IPS DF 6.9 (cell line): ENCODE results near the gene C16orf74.

Experiments used
- DNase-seq: peaks from one replicate; pipeline ENCODE4 v3.0.0-alpha.2; 2013; ENCODE audit warnings: low read depth, low spot score
- H3K27ac ChIP-seq: one replicate; pipeline ENCODE4 v1.5.1; 2013; ENCODE audit warnings: low read length, control low read depth
- H3K27me3 ChIP-seq: 2 replicates; pipeline ENCODE4 v1.6.1; 2013; ENCODE audit warnings: mild to moderate bottlenecking, low read length; ENCODE audit not compliant: control insufficient read depth, insufficient read depth
- H3K36me3 ChIP-seq: 2 replicates; pipeline ENCODE4 v1.6.1; 2013; ENCODE audit warnings: low read length; ENCODE audit not compliant: control insufficient read depth, insufficient read depth
- H3K4me1 ChIP-seq: 2 replicates; pipeline ENCODE4 v1.6.1; 2013; ENCODE audit warnings: low read length; ENCODE audit not compliant: control insufficient read depth, insufficient read depth
- H3K4me3 ChIP-seq: 2 replicates; pipeline ENCODE4 v1.5.1; 2013; ENCODE audit warnings: mild to moderate bottlenecking, low read length
- H3K9me3 ChIP-seq: 2 replicates; pipeline ENCODE4 v1.6.1; 2013; ENCODE audit warnings: low read length, inconsistent platforms; ENCODE audit not compliant: control insufficient read depth, insufficient read depth
- WGBS: extraction: QIAGEN DNeasy Blood & Tissue Kit; methylation state at CpG from one replicate; pipeline ENCODE4 v1.1.7; 2013; ENCODE audit warnings: mixed read lengths, missing lambda C conversion rate; ENCODE audit not compliant: insufficient read length, insufficient coverage; 5-methylcytosine and 5-hydroxymethylcytosine counted together

Gene C16orf74

GRCh38 chr16:85718153-85718477 lies 32.8 kb downstream of the C16orf74 start:
- DNase-seq, result no peak
- Histone ChIP-seq H3K4me3 (no peak overlapping the region), H3K27me3 (0 out of 2 replicates have a peak, but pooled peaks cover 2% of the 10 kb centered on the region), H3K27ac (no peak overlapping the region), H3K9me3 (no peaks in the 10 kb centered on the region), H3K4me1 (no peaks in the 10 kb centered on the region), H3K36me3 (no peaks in the 10 kb centered on the region)
- no CpG with 5 or more reads among the region's 6 CpGs for WGBS

DNA sequence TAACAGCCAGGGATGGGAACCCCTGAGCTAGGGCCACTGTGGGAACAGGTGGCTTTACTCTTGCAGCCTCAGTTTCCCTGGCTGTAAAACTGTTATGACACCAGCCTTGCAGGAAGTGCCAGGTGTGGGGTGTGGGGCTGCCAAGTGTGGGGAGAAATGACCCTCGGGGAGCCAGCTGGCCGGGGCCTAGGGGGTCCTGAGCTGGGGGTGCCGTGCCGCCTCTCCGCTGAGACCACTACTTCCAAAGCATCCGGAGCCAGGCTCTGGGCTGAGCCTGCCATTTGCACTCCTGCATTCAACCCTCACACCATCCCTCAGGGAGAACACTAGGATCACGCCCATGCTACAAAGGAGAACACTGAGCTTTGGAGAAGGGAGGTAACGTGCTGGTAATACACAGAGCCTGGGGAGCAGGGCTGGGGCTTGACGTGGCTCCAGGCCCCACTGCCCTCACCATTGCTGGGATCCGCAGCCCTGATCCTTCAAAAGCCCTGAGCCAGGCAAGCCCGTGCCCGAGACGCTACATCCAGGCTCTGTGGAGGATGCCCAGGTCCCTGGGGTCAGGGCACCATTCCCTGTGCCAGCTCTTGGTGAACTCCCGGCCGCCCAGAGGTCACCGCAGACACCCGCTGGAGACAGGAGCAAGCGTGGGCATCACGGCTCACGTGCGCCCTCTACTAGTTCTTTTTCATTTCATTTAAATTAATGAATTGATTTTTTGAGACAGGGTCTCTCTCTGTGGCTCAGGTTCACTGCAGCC lies 33.3 kb downstream of the C16orf74 start:
- DNase-seq, result no peak
- Histone ChIP-seq H3K27ac (no peak overlapping the region), H3K9me3 (no peaks in the 10 kb centered on the region), H3K4me1 (no peaks in the 10 kb centered on the region), H3K36me3 (no peaks in the 10 kb centered on the region), H3K27me3 (0 out of 2 replicates have a peak, but pooled peaks cover 2% of the 10 kb centered on the region), H3K4me3 (no peak overlapping the region)
- no CpG with 5 or more reads among the region's 21 CpGs for WGBS

DNA sequence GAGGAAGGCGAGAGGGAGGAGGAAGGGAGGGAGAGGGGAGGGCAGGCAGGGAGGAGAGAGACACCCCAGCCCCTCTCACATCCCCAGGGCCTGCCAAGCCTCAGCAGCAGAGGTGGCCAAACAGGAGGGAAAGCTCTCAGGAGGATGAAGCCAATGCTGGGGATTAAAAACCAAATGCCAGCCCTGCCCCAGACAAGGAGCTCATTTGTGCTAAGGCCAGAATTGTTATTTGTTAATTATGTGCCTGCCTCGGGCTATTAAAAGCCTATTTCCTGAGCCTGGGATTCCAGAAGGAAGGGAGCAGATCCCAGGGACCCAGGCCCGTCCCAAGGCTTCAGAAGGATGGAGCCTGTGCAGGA lies 34.2 kb downstream of the C16orf74 start:
- no peak for DNase-seq
- no peak overlapping the region for H3K27ac ChIP-seq
- H3K4me1 ChIP-seq, result no peaks in the 10 kb centered on the region
- H3K4me3 ChIP-seq, result no peak overlapping the region
- 0 out of 2 replicates have a peak, but pooled peaks cover 2% of the 10 kb centered on the region for H3K27me3 ChIP-seq
- H3K36me3 ChIP-seq, result no peaks in the 10 kb centered on the region
- no CpG with 5 or more reads among the region's 3 CpGs for WGBS
- H3K9me3 ChIP-seq, result no peaks in the 10 kb centered on the region

GRCh38 chr16:85716022-85716679 lies 34.7 kb downstream of the C16orf74 start:
- Histone ChIP-seq H3K4me1 (no peaks in the 10 kb centered on the region), H3K27ac (no peak overlapping the region), H3K9me3 (no peaks in the 10 kb centered on the region), H3K27me3 (0 out of 2 replicates have a peak, but pooled peaks cover 2% of the 10 kb centered on the region), H3K36me3 (no peaks in the 10 kb centered on the region), H3K4me3 (no peak overlapping the region)
- no CpG with 5 or more reads among the region's 9 CpGs for WGBS
- DNase-seq, result no peak

GRCh38 chr16:85715169-85716021 lies 35.5 kb downstream of the C16orf74 start:
- Histone ChIP-seq H3K4me3 (no peak overlapping the region), H3K36me3 (no peaks in the 10 kb centered on the region), H3K9me3 (no peaks in the 10 kb centered on the region), H3K4me1 (no peaks in the 10 kb centered on the region), H3K27ac (no peak overlapping the region), H3K27me3 (0 out of 2 replicates have a peak, but pooled peaks cover 2% of the 10 kb centered on the region)
- no CpG with 5 or more reads among the region's 22 CpGs for WGBS
- DNase-seq, result no peak

- no CpG with 5 or more reads among the region's 9 CpGs for WGBS
- no peaks in the 10 kb centered on the region; the same call in 1 of the 2 replicates for H3K36me3 ChIP-seq
- H3K4me1 ChIP-seq, result no peaks in the 10 kb centered on the region
- no peak overlapping the region for H3K4me3 ChIP-seq
- no peaks in the 10 kb centered on the region for H3K9me3 ChIP-seq
- DNase-seq, result no peak
- no peak overlapping the region for H3K27ac ChIP-seq
- 0 out of 2 replicates have a peak, but pooled peaks cover 2% of the 10 kb centered on the region for H3K27me3 ChIP-seq
Measured at GRCh38 chr16:85712801-85713200, 38.1 kb downstream of the C16orf74 start.

- WGBS, result no CpG with 5 or more reads among the region's 6 CpGs
- H3K9me3 ChIP-seq, result no peaks in the 10 kb centered on the region
- no peaks in the 10 kb centered on the region for H3K4me1 ChIP-seq
- no peak overlapping the region for H3K4me3 ChIP-seq
- H3K27ac ChIP-seq, result no peak overlapping the region
- 0 out of 2 replicates have a peak, but pooled peaks cover 2% of the 10 kb centered on the region for H3K27me3 ChIP-seq
- DNase-seq, result no peak
- H3K36me3 ChIP-seq, result no peaks in the 10 kb centered on the region; the same call in 1 of the 2 replicates
Measured at GRCh38 chr16:85711982-85712587, 38.8 kb downstream of the C16orf74 start.

DNA sequence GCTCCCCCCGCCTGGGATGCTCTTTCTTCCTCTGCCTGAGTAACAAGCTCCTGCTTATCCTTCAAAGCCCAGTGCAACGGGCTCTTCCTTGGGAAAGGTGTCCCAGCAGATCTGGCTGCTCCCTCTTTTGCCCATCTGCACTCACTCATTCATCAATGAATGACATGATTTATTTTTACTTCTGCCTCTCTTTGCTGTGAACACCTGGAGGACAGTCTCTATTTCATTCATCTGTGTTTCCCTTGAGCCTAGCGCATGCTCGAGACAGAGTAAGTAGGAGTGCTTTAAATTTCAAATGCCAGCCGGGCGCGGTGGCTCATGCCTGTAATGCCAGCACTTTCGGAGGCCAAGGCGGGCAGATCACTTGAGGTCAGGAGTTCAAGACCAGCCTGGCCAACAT lies 40.2 kb downstream of the C16orf74 start:
- no peaks in the 10 kb centered on the region; the same call in 1 of the 2 replicates for H3K36me3 ChIP-seq
- DNase-seq, result no peak
- H3K9me3 ChIP-seq, result no peaks in the 10 kb centered on the region
- no CpG with 5 or more reads among the region's 9 CpGs for WGBS
- H3K27me3 ChIP-seq, result 0 out of 2 replicates have a peak, but pooled peaks cover 2% of the 10 kb centered on the region
- no peak overlapping the region for H3K4me3 ChIP-seq
- no peak overlapping the region for H3K27ac ChIP-seq
- H3K4me1 ChIP-seq, result no peaks in the 10 kb centered on the region

GRCh38 chr16:85709766-85710585 lies 40.9 kb downstream of the C16orf74 start:
- Histone ChIP-seq H3K36me3 (no peaks in the 10 kb centered on the region; the same call in 1 of the 2 replicates), H3K4me1 (no peaks in the 10 kb centered on the region), H3K9me3 (no peaks in the 10 kb centered on the region), H3K27ac (no peak overlapping the region), H3K4me3 (no peak overlapping the region), H3K27me3 (no peaks in the 10 kb centered on the region)
- no peak for DNase-seq
- WGBS, result no CpG with 5 or more reads among the region's 53 CpGs
